Endothelial cell of umbilical vein (primary cell): ENCODE results near the gene TRDN.

ENCODE experiments used
- CTCF ChIP-seq, 2 donors: IDR thresholded peaks; 1 replicate in 1 of 2; 2 replicates in 1 of 2; pipeline ENCODE4 v1.5.1; 2011; ENCODE audit warnings: low read length in 2 of 2, mild to moderate bottlenecking in 2 of 2, moderate library complexity in 2 of 2, control low read depth in 1 of 2, inconsistent platforms in 1 of 2, low read depth in 1 of 2; ENCODE audit not compliant: insufficient read depth in 1 of 2; ENCODE audit errors: extremely low read depth in 1 of 2
- EZH2 ChIP-seq: IDR thresholded peaks from 2 replicates; pipeline ENCODE4 v1.6.1; 2012; ENCODE audit warnings: borderline replicate concordance, low read depth, mild to moderate bottlenecking, moderate library complexity, low read length, inconsistent platforms; ENCODE audit not compliant: severe bottlenecking
- FOS ChIP-seq: IDR thresholded peaks from 2 replicates; pipeline ENCODE4 v1.6.1; 2011; ENCODE audit warnings: mild to moderate bottlenecking, low read length, moderate library complexity, borderline replicate concordance; ENCODE audit not compliant: insufficient read depth
- GATA2 ChIP-seq: IDR thresholded peaks from 2 replicates; pipeline ENCODE4 v1.7.0; 2011; ENCODE audit warnings: low read depth, mild to moderate bottlenecking, moderate library complexity, mixed read lengths, low read length; ENCODE audit not compliant: insufficient read length, insufficient read depth
- JUN ChIP-seq: IDR thresholded peaks from 2 replicates; pipeline ENCODE4 v1.6.1; 2011; ENCODE audit warnings: borderline replicate concordance, low read depth; ENCODE audit not compliant: insufficient read length, insufficient read depth
- MAX ChIP-seq: IDR thresholded peaks from 2 replicates; pipeline ENCODE4 v1.6.1; 2011; ENCODE audit not compliant: insufficient read depth, insufficient read length
- POLR2A ChIP-seq: IDR thresholded peaks from 2 replicates; pipeline ENCODE4 v1.6.1; 2012; ENCODE audit warnings: low read depth, mild to moderate bottlenecking, control low read depth, low read length
- POLR2AphosphoS5 ChIP-seq: IDR thresholded peaks from 2 replicates; pipeline ENCODE4 v1.6.1; 2012; ENCODE audit warnings: low read depth, mild to moderate bottlenecking, control low read depth, low read length, moderate library complexity; ENCODE audit not compliant: insufficient read depth

- TF ChIP-seq CTCF (IDR thresholded peaks at IDR 0.05; ENCODE audit: extremely low read depth in 1 of 2, insufficient read depth in 1 of 2, low read depth in 1 of 2, low read length in 2 of 2) (no peak), EZH2 (no peak), POLR2AphosphoS5 (no peak), POLR2A (no peak), JUN (no peak), GATA2 (no peak), FOS (no peak), MAX (no peak)
Measured at GRCh38 chr6:123663436-123663835, 26.7 kb upstream of the TRDN start.
